GM20000 (cell line): ENCODE data around the gene ARHGEF26.
A peak's percentile ranks its signal among the peaks of the same experiment; 100 is the strongest.

Experiments used
- DNase-seq: peaks from one replicate; pipeline ENCODE4 v3.0.0; 2012; ENCODE audit warnings: low spot score
- TF ChIP-seq, protein P1 (sequence below): IDR thresholded peaks from 2 replicates; pipeline ENCODE4 v1.5.1; 2012; ENCODE audit warnings: mild to moderate bottlenecking, control low read depth; ENCODE audit errors: extremely low read depth, missing control alignments

Gene ARHGEF26

GRCh38 chr3:154119951-154120350, 1.2 kb upstream of the ARHGEF26 start:
- no peak for DNase-seq
- TF ChIP-seq, protein P1, sequence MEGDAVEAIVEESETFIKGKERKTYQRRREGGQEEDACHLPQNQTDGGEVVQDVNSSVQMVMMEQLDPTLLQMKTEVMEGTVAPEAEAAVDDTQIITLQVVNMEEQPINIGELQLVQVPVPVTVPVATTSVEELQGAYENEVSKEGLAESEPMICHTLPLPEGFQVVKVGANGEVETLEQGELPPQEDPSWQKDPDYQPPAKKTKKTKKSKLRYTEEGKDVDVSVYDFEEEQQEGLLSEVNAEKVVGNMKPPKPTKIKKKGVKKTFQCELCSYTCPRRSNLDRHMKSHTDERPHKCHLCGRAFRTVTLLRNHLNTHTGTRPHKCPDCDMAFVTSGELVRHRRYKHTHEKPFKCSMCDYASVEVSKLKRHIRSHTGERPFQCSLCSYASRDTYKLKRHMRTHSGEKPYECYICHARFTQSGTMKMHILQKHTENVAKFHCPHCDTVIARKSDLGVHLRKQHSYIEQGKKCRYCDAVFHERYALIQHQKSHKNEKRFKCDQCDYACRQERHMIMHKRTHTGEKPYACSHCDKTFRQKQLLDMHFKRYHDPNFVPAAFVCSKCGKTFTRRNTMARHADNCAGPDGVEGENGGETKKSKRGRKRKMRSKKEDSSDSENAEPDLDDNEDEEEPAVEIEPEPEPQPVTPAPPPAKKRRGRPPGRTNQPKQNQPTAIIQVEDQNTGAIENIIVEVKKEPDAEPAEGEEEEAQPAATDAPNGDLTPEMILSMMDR: no peak

DNA sequence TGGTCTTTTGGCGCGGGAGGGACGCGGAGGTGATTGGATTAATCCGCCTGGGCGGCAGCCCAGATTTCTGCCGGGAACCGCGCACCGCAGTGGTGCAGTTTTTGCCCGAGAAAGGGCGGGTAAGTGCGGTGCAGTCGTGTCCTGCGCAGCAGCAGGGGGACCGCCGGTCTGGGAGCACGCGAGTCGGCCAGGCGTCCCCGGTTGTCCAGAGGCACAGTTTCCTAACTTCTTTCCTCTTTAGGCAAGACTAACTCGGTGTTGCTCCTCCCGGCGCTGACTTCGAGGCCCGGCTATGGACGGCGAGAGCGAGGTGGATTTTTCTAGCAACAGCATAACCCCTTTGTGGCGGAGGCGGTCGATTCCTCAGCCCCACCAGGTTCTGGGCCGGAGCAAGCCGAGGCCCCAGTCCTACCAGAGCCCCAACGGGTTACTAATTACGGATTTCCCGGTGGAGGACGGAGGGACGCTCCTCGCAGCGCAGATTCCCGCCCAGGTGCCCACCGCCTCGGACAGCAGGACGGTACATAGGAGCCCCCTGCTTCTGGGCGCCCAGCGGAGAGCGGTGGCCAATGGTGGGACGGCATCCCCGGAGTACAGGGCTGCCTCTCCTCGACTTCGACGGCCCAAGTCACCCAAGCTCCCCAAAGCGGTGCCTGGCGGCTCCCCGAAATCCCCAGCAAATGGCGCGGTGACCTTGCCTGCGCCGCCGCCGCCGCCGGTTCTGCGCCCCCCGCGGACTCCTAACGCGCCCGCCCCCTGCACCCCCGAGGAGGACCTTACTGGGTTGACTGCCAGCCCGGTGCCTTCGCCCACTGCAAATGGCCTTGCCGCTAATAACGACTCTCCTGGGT, 736 bp downstream of the ARHGEF26 start:
- peak; percentile 51 for DNase-seq
- TF ChIP-seq, protein P1: no peak

DNA sequence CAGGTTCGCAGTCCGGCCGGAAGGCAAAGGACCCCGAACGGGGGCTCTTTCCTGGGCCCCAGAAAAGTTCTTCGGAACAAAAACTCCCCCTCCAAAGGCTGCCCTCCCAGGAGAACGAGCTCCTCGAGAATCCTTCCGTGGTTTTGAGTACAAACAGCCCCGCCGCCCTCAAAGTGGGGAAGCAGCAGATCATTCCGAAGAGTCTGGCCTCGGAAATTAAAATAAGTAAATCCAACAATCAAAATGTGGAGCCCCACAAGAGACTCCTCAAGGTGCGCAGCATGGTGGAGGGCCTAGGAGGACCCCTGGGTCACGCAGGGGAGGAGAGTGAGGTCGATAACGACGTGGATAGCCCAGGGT, 1.3 kb downstream of the ARHGEF26 start:
- no peak for DNase-seq
- TF ChIP-seq, protein P1: no peak

DNA sequence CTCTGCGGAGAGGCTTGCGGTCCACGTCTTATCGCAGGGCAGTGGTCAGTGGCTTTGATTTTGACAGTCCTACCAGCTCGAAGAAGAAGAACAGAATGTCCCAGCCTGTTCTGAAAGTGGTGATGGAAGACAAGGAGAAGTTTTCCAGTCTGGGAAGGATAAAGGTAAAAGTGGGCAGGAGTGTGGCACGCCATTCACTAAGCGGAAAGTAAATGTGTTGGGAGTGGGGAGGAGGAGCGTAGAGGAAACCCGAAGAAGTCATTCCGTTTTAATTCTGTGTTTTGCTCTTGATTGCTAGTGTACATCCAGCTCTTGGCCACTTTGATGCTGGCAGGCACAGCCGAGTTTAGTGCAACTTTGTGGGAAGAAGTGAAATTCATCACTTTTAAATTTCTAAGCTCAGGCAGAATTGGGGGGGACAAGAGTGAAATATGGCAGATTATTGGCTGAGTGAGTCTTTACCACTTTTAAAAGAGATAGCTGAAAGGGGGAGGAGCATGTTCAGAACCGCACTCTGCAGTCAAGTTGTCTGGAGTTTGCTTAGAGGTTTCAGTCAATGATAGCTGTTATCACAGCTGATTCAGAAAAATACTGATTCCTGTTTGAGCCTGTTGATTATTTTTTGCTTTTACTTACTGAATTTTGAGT, 1.8 kb downstream of the ARHGEF26 start:
- TF ChIP-seq, protein P1: no peak
- no peak for DNase-seq

DNA sequence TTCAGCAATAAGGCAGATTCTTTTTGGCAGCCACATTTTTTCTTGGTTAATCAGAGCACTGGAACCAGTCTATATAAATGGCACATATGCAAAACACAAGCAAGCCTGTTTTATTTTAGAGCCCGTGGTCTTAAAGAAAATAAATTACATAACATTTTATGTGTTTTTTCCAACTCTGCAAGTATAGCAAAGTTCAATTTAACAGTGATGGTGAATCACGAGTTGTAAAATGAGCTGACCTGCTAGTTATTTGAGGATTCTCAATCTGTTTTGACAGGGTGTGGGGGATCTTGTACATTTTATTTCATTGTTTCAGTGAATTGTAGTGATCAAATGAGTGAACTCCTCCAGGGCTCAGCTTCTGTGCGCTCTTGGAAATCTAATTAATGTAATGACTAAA, 2.7 kb downstream of the ARHGEF26 start:
- TF ChIP-seq, protein P1: no peak
- no peak for DNase-seq

- TF ChIP-seq, protein P1: no peak
- DNase-seq: no peak
Observed at GRCh38 chr3:154125378-154126030, 4.3 kb downstream of the ARHGEF26 start.

GRCh38 chr3:154126651-154127050, 5.5 kb downstream of the ARHGEF26 start:
- no peak for DNase-seq
- TF ChIP-seq, protein P1: no peak
